Natural killer cell (primary cell): ENCODE measurements around the gene ZNF473. TPM values are rescaled to one million over a fixed set of nuclear protein-coding genes. Genes with fewer than 3 reads are reported as not detected.

ENCODE experiments used
- ATAC-seq, 3 donors: fragments of 150-1000 bp in 2 of 3; fragments of 200-7000 bp in 1 of 3; cut with Tn5 transposase; 1 replicate in 1 of 3; 2 replicates in 2 of 3; pipeline ENCODE4 v1.10.0; 2021; ENCODE audit warnings: mild to moderate bottlenecking in 2 of 3, moderate library complexity in 2 of 3
- DNase-seq, 2 donors: peaks; one replicate each; pipeline versions ENCODE4 v3.0.0 to v3.0.0-alpha.2; 2013 to 2021; ENCODE audit warnings: mixed read lengths in 1 of 2
- H3K27ac ChIP-seq: one replicate; pipeline ENCODE4 v1.5.1; 2013; ENCODE audit warnings: mild to moderate bottlenecking, low read length
- H3K27me3 ChIP-seq: one replicate; pipeline ENCODE4 v1.6.1; 2013; ENCODE audit warnings: low read length; ENCODE audit not compliant: control insufficient read depth, insufficient read depth
- H3K36me3 ChIP-seq: one replicate; pipeline ENCODE4 v1.6.1; 2013; ENCODE audit warnings: low read length; ENCODE audit not compliant: control insufficient read depth, insufficient read depth
- H3K4me1 ChIP-seq: one replicate; pipeline ENCODE4 v1.6.1; 2013; ENCODE audit warnings: low read length; ENCODE audit not compliant: control insufficient read depth, insufficient read depth
- H3K4me3 ChIP-seq: one replicate; pipeline ENCODE4 v1.5.1; 2013; ENCODE audit warnings: low read length
- H3K9me3 ChIP-seq: one replicate; pipeline ENCODE4 v1.6.1; 2013; ENCODE audit warnings: low read length; ENCODE audit not compliant: control insufficient read depth, insufficient read depth
- H3K27ac Mint-ChIP-seq, 2 donors: one replicate each; pipeline ENCODE4 v1.8.0; 2022; ENCODE audit warnings: mild to moderate bottlenecking in 2 of 2, mixed read lengths in 2 of 2, moderate library complexity in 1 of 2
- H3K27me3 Mint-ChIP-seq, 2 donors: one replicate each; pipeline ENCODE4 v1.8.0; 2022; ENCODE audit warnings: low read depth in 2 of 2, mixed read lengths in 2 of 2
- H3K36me3 Mint-ChIP-seq: one replicate; pipeline ENCODE4 v1.8.0; 2022; ENCODE audit warnings: mixed read lengths
- H3K4me1 Mint-ChIP-seq, 2 donors: one replicate each; pipeline ENCODE4 v1.8.0; 2022; ENCODE audit warnings: mixed read lengths in 2 of 2
- H3K4me3 Mint-ChIP-seq: one replicate; pipeline ENCODE4 v1.8.0; 2022; ENCODE audit warnings: mild to moderate bottlenecking, moderate library complexity, mixed read lengths
- H3K9me3 Mint-ChIP-seq, 2 donors: one replicate each; pipeline ENCODE4 v1.8.0; 2022; ENCODE audit warnings: mixed read lengths in 2 of 2
- CTCF ChIP-seq: fragments of 200-600 bp; IDR thresholded peaks from one replicate; pipeline ENCODE4 v1.8.0; 2022; ENCODE audit warnings: antibody characterized with exemption
- WGBS: methylation state at CpG from one replicate; pipeline ENCODE4 v1.1.7; 2013; ENCODE audit warnings: missing lambda C conversion rate; ENCODE audit not compliant: insufficient coverage; 5-methylcytosine and 5-hydroxymethylcytosine counted together
- intact Hi-C: fragments of 100-400 bp; cut with micrococcal nuclease; formaldehyde crosslinking; loops from one replicate; pipeline ENCODE4 v1.14.2; 2022
- total RNA-seq, 4 donors: library from RNA; stranded (reverse); fragments of 120-200 nt in 1 of 4; gene quantifications; one replicate each; pipeline versions ENCODE4 v1.2.3 to v1.2.4, GENCODE V29; 2013 to 2022

Gene ZNF473
- total RNA-seq, 3 donors from 2014 or later (not counting 1 experiment from before 2014, with no cell fraction given) = 7.9 to 16.2 (median 12.9) TPM

- no peaks in the 10 kb centered on the region for H3K27me3 Mint-ChIP-seq
- peaks cover 69% of the 10 kb centered on the region for H3K36me3 ChIP-seq
- H3K4me1 ChIP-seq = no peaks in the 10 kb centered on the region
- no peak overlapping the region for H3K4me3 ChIP-seq
- ATAC-seq = no peak
- peaks cover 5 to 6% of the 10 kb centered on the region in 2 donors for H3K4me1 Mint-ChIP-seq
- H3K9me3 Mint-ChIP-seq = peaks cover 3 to 10% of the 10 kb centered on the region in 2 donors
- TF ChIP-seq CTCF = no peak
- no peak overlapping the region for H3K27ac Mint-ChIP-seq
- H3K27me3 ChIP-seq = no peaks in the 10 kb centered on the region
- peaks cover 52% of the 10 kb centered on the region for H3K36me3 Mint-ChIP-seq
- DNase-seq = no peak
- no peak overlapping the region for H3K4me3 Mint-ChIP-seq
- no peak overlapping the region for H3K27ac ChIP-seq
- WGBS = 96% methylated on average over 5 of the region's 6 CpGs
- peaks cover 19% of the 10 kb centered on the region for H3K9me3 ChIP-seq
- intact Hi-C loops = no loop called here
Observed at GRCh38 chr19:50040967-50041366, 15.2 kb downstream of the ZNF473 start.

GRCh38 chr19:50042363-50043024, 16.7 kb downstream of the ZNF473 start:
- H3K4me3 Mint-ChIP-seq = no peak overlapping the region

GRCh38 chr19:50043967-50044366, 18.2 kb downstream of the ZNF473 start:
- Histone ChIP-seq H3K36me3 (peaks cover 70% of the 10 kb centered on the region), H3K27me3 (no peaks in the 10 kb centered on the region), H3K27ac (no peak overlapping the region), H3K4me3 (no peak overlapping the region), H3K9me3 (peaks cover 29% of the 10 kb centered on the region), H3K4me1 (no peaks in the 10 kb centered on the region)
- intact Hi-C loops = no loop called here
- WGBS = 99% methylated on average over 2 of the region's 2 CpGs
- TF ChIP-seq CTCF = no peak
- Mint-ChIP-seq H3K4me1 (peaks cover 5 to 6% of the 10 kb centered on the region in 2 donors), H3K36me3 (peaks cover 54% of the 10 kb centered on the region), H3K9me3 (peaks cover 3 to 10% of the 10 kb centered on the region in 2 donors), H3K27me3 (no peaks in the 10 kb centered on the region), H3K4me3 (no peak overlapping the region), H3K27ac (no peak overlapping the region)
- ATAC-seq (no peak), DNase-seq (no peak)

More at GRCh38 chr19:50042363-50043024, 16.7 kb downstream of the ZNF473 start:
- H3K27me3 ChIP-seq = no peaks in the 10 kb centered on the region
- H3K4me1 Mint-ChIP-seq = peaks cover 5 to 6% of the 10 kb centered on the region in 2 donors
- TF ChIP-seq CTCF = no peak
- peaks cover 54% of the 10 kb centered on the region for H3K36me3 Mint-ChIP-seq
- no peak overlapping the region for H3K4me3 ChIP-seq
- no peaks in the 10 kb centered on the region for H3K27me3 Mint-ChIP-seq
- intact Hi-C loops = no loop called here
- no peak for ATAC-seq
- H3K4me1 ChIP-seq = no peaks in the 10 kb centered on the region
- 94% methylated on average over 6 of the region's 6 CpGs for WGBS
- peaks cover 74% of the 10 kb centered on the region for H3K36me3 ChIP-seq
- peaks cover 29% of the 10 kb centered on the region for H3K9me3 ChIP-seq
- no peak overlapping the region for H3K27ac ChIP-seq
- peaks cover 3 to 10% of the 10 kb centered on the region in 2 donors for H3K9me3 Mint-ChIP-seq
- DNase-seq = no peak
- H3K27ac Mint-ChIP-seq = peak overlapping the region in 1 of 2 donors; percentile 44

GRCh38 chr19:50044922-50045321, 19.1 kb downstream of the ZNF473 start:
- no peak overlapping the region for H3K27ac ChIP-seq
- no peak overlapping the region for H3K27ac Mint-ChIP-seq

More at GRCh38 chr19:50044922-50045321, 19.1 kb downstream of the ZNF473 start:
- H3K27me3 ChIP-seq = no peaks in the 10 kb centered on the region
- no peak for TF ChIP-seq CTCF
- Mint-ChIP-seq H3K27me3 (no peaks in the 10 kb centered on the region), H3K4me3 (no peak overlapping the region), H3K4me1 (peaks cover 1 to 5% of the 10 kb centered on the region in 2 donors), H3K9me3 (peaks cover 3 to 10% of the 10 kb centered on the region in 2 donors), H3K36me3 (peaks cover 48% of the 10 kb centered on the region)
- intact Hi-C loops = no loop called here
- no peak overlapping the region for H3K4me3 ChIP-seq
- ATAC-seq (no peak), DNase-seq (no peak)
- peaks cover 61% of the 10 kb centered on the region for H3K36me3 ChIP-seq
- H3K9me3 ChIP-seq = peaks cover 29% of the 10 kb centered on the region
- 100% methylated on average over 7 of the region's 7 CpGs for WGBS
- peaks cover 1% of the 10 kb centered on the region for H3K4me1 ChIP-seq
